ENCODE results near the gene CCDC136.

The CCDC136 gene

DNA sequence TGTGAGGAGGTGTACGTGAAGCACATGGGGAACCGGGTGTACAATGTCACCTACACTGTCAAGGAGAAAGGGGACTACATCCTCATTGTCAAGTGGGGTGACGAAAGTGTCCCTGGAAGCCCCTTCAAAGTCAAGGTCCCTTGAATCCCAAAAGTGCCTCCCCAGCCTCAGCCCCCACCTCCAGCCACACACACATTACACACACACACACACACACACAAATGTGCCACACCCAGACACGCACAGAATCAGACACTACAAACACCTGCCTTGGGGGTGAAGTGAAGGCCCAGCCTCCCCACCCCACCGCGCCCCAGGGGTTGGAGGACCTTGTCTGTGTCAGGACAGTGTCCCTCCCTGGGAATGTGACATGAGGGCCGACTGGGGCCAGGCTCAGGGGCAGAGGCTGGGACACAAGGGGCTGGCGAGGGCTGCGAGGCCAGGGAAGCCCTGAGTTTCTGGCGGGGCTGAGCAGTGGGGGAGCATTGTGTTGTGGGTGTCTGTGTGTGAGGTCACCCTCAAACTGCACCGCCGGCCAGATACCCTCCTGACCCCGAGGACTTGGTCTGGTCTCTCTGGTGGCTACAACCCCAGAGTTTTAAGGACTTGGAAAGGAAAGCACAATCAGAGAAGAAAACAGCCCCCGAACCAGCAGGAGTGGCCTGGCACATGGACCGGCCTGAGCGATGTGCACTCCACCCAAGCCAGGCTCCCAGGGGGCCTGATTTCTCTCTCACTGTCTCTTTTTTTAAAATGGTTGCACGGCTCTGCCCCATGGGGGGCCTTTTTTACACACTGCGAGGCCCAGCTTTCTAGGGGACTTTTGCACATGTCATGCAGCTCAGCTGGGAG is 66.8 kb downstream of the CCDC136 start:
- no peak for TF ChIP-seq ZNF274 (IDR thresholded peaks at IDR 0.05; ENCODE audit: low read depth, low read length)
- H3K4me3 ChIP-seq (ENCODE audit: low read length), result no peak overlapping the region

DNA sequence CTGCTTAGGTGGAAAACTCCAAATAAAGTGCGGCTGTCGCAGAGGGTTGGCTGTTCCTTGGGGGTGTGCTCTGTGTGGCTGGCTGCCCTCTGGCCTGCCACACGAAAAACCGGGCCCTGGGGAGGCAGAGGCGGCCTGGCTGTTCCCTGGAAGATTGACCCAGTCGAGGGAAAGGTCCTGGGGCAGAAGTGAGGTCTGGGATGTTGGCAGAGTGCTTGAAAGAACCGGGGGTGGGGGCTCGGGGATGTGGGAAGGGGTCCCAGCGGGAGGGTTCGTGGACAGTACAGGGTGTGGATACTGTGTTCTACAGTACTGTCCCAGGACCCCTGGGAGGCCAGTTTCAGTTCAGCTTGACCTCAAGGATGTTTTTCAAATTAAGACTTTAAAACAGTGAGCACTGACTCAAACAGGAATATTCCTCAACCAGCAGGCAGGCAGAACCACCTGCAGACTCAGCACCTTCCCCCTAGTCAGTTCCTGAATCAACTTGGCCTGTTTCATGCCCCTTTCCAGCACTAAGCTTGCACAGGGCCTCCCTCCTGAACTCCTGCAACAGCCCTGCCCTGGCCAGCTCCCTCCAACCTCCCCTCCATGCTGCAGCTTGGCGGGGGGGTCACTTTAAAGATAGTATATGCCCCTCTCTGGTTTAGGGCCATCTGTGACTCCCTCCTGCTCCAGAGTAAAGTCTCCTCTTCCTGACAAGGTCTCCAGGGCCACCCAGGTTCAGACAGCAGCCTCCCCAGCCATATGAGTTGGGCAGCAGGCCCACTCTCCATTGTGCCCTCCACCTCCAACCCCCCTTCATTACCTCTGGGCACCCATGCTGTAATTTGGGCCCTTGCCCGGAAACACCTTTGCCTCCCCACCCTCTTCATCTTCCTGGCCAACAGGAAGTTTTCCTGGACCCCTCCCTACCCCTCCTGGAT is 67.7 kb downstream of the CCDC136 start:
- TF ChIP-seq ZNF274 (IDR thresholded peaks at IDR 0.05; ENCODE audit: low read depth, low read length), result no peak
- no peak overlapping the region for H3K4me3 ChIP-seq (ENCODE audit: low read length)

DNA sequence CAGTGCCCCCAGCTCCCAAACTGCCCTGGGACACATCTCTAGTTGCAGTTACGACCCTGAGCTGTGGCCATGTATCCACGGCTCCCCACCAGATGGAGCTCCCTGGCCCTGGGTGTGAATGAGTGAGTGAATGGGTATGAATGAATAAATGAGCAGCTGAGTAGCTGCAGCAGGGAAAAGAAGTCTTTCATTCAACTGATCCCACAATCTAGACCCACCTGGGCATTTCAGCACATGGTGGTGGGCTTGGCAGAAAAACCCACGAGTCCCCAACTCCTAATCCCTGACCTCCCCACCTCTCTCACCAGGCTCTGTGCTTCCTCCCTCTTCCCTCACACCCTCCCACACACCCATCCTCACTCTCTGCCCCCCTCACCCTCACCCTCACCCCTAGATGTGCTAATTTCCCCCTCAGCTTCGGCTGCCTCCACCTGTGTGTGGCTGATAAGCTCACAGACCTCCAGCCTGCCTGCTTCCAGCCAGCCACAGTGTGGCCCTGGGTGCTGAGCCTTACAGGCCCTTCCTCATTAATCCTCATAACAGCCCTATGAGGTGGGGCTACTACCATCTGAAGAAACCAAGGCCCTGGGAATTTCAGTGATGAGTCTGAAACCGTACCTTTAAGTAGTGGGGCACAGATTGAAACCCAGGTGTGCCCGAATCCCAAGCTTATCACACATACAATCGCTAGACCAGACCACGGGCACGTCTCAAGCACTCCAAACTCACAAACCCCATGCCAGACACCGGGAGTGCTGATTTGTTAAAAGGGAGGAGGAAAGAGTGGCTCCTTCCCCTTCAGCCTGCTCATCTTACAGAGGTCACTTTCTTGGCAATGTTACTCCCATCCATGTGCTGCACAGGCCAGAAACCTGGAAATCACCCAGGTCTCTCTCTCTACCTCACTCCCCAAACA is 68.6 kb downstream of the CCDC136 start:
- no peak for TF ChIP-seq ZNF274 (IDR thresholded peaks at IDR 0.05; ENCODE audit: low read depth, low read length)
- H3K4me3 ChIP-seq (ENCODE audit: low read length), result no peak overlapping the region

DNA sequence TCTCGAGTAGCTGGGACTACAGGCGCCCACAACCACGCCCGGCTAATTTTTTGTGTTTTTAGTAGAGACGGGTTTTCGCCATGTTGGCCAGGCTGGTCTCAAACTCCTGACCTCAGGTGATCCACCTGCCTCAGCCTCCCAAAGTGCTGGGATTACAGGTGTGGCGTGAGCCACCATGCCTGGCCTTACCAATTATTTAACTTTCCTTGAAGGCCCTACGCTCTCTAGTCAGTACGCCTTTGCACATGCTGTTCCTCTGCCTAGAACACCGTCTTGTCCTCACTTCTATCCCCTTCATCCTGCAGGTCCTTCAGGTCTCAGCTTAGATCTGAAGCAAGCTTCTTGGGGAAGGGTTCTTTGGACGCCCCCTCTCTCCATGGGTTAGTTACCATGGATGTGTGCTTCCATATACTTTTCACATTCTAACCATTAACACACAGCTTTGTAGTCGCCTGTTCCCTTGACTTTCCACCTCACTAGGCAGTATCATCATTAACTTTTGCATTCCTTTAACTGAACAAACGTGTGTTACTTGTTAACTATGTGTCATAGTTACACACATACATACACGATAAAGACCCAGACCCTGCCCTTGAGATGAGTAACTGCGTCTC is 70.3 kb downstream of the CCDC136 start:
- no peak for TF ChIP-seq ZNF274 (IDR thresholded peaks at IDR 0.05; ENCODE audit: low read depth, low read length)
- H3K4me3 ChIP-seq (ENCODE audit: low read length), result peak overlapping the region; percentile 39; the same call in 1 of the 2 replicates

DNA sequence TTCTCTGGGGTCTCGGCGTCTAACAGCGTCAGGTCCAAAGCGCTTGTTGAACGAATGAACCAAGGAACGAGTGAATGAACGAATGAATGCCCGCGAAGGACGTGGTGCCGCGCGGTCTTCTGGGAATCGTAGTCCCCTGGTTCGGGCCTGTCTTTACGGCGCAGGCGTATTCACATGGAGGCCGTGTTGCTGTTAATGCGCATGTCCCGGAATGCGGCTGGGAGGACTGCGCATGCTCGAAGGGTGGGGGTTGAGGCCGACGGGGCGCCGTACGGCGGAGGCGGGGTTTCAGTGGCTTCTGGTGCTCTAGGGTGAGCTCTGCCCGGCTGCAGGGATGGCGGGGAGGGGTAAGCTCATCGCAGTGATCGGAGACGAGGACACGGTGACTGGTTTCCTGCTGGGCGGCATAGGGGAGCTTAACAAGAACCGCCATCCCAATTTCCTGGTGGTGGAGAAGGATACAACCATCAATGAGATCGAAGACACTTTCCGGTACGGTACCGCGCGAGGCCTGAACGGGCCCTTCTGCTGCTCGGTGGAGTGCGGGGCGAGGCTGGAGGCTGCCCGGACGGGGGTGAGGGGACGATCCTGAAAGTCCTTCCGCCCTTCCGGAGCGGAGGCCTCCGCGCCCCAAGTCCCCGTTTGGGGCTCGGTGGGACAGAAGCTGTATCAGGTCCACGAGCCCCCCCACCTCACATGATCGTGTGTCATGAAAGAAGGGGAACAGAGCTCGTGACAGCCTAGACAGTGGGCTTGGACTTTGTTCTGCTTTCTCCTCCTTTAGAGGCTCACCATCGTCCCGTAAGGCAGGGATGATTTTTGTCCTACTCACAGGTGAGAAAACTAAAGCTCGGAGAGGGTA is 71.0 kb downstream of the CCDC136 start, which contains the start of gene ATP6V1F:
TSS of gene ATP6V1F (plus strand) at position 286 of the 862 bp plus-strand sequence. CDS start at position 335, 49 bp downstream.
- TF ChIP-seq ZNF274 (IDR thresholded peaks at IDR 0.05; ENCODE audit: low read depth, low read length), result no peak
- H3K4me3 ChIP-seq (ENCODE audit: low read length), result peak within 1 kb of the TSS; percentile 90

DNA sequence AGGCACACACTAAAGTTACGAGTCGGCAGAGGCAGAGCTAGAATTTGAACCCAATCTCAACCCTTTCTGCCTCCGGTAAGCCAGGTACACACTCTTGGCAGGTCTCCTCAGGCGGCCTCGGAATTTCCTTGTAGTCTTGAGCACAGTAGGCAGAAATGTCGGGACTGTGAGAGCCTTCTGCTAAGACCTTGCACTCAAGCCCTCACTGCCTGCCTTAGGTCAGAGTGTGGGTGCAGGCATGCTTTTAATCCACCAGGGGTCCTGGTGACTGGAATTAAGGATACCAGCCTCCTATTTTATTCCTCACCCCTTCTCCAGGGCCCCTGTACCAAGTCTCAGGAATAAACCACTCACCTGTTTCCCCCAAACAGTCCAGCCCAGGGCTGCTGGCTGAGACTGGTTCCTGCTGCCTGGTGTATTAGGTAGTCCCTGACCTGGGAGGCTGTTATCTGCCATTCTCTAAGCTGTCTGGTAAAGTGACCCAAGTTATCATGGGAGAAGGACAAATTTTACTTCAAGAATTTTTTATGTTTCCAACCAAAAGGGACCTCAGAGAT is 71.7 kb downstream of the CCDC136 start:
- H3K4me3 ChIP-seq (ENCODE audit: low read length), result peak overlapping the region; percentile 90
- TF ChIP-seq ZNF274 (IDR thresholded peaks at IDR 0.05; ENCODE audit: low read depth, low read length), result no peak

DNA sequence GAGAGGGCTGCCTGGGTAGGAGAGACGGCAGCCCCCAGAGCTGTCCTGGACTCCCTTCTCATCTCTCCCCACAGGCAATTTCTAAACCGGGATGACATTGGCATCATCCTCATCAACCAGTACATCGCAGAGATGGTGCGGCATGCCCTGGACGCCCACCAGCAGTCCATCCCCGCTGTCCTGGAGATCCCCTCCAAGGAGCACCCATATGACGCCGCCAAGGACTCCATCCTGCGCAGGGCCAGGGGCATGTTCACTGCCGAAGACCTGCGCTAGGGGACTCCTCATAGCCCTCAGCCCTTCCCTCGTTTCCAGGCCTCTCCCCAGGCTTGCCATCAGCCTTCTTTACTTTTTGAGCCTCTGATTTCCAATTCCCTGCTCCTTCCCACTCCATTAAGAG is 73.5 kb downstream of the CCDC136 start:
- no peak overlapping the region for H3K4me3 ChIP-seq (ENCODE audit: low read length)
- no peak for TF ChIP-seq ZNF274 (IDR thresholded peaks at IDR 0.05; ENCODE audit: low read depth, low read length)

DNA sequence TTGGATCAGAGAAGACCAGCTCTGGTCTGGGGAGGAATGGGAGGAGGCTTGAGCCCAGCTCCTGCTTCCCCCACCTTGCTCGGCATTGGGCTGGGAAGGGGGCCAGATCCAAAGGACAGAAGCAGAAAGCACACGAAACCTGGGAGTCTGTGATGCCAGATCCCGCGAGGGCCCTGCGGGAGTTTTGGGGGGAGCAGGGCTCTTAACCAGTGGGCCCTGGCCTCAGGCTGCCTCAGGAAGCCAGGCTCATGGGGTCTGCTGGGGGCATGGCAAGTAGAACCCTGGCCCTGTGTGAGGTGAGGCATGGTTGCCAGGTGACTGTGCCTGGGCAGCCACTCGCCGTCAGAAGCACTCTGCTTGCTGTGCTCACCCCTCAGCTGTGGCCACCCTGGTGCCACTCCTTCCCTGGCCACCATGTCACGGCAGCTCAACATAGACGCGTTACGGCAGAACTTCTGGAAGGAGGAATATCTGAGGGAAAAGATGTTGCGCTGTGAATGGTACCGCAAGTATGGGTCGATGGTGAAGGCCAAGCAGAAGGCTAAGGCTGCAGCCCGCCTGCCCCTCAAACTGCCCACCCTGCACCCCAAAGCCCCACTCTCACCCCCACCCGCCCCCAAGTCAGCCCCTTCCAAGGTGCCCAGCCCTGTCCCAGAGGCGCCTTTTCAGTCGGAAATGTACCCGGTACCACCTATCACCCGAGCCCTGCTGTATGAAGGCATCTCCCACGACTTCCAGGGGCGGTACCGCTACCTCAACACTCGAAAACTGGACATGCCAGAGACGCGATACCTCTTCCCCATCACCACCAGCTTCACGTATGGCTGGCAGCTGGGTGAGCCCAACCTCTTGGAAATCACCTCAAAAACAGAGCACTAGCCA is 74.5 kb downstream of the CCDC136 start:
- TF ChIP-seq ZNF274 (IDR thresholded peaks at IDR 0.05; ENCODE audit: low read depth, low read length), result no peak
- no peak overlapping the region for H3K4me3 ChIP-seq (ENCODE audit: low read length)

DNA sequence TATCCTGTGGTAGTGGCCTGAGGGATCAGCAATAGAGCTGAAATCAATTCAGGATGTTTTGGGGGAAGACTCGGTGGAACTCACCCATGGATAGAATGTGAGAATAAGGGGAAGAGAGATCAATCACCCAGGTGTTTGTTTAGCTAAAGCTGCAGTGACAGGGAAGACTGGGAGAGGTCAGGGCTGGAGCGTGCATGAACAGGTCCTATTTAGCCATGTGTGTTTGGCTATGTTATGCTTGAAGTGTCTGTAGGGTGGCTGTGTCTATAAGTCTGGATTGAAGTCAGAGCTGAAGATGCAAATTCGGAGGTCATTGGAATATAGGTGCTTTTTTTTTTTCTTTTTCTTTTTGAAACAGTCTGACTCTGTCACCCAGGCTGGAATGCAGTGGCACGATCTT is 75.5 kb downstream of the CCDC136 start:
- no peak overlapping the region for H3K4me3 ChIP-seq (ENCODE audit: low read length)
- no peak for TF ChIP-seq ZNF274 (IDR thresholded peaks at IDR 0.05; ENCODE audit: low read depth, low read length)

DNA sequence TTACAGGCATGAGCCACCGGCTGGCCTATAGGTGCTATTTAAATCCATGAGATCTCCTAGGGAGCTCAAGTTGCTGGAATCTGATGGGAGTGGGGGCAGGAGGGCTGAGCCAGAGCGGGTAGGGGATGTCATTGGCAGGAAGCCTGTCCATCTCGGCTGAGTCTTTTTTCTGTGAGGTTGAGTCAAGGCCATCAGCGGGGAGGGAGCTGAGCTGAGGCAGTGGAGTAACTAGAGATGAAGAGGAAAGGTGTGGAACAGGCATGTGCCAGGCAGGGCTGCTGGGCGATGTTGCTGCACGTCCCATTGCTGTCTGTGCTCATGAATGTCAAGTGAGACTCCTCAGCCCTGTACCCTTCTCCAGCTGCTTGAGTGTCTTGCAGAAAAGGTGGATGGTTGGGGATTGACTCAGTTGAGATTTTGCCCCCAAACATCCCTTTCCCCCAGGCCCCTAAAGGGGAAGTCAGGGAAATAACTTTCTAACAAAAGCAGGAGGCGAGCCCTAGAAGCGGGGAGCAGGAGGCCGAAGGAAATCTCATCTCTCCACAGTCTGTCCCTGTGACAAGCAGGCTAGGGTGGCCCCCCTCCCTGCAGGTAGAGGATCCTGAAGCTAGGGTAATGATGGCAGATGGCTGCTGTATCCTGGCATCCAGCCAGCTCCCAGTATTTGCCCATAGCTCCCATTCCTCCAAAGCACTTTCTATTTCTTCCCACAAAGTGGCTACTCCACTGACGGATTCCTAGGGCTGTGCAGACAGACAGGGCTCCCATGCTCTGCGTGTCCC is 76.3 kb downstream of the CCDC136 start:
- no peak overlapping the region for H3K4me3 ChIP-seq (ENCODE audit: low read length)

More for the DNA sequence above, 76.3 kb downstream of the CCDC136 start:
- TF ChIP-seq ZNF274 (IDR thresholded peaks at IDR 0.05; ENCODE audit: low read depth, low read length), result no peak

Measured in GM08714 (cell line).